ENCODE measurements around the gene SRGAP1.

SRGAP1 gene

GRCh38 chr12:63862187-63862968, 17.9 kb downstream of the SRGAP1 start:
- no peak for TF ChIP-seq CTCF (IDR thresholded peaks at IDR 0.05; ENCODE audit: control extremely low read depth, extremely low read depth, low read depth, missing control alignments)
- POLR2A ChIA-PET = no interaction called here
- CTCF ChIA-PET = interaction anchor here (1.3 kb wide), 1 partner anchor 18 kb away, joined by 3 read pairs; the partner anchor contains the start of gene SRGAP1
- no peak for DNase-seq (ENCODE audit: extremely low spot score)

DNA sequence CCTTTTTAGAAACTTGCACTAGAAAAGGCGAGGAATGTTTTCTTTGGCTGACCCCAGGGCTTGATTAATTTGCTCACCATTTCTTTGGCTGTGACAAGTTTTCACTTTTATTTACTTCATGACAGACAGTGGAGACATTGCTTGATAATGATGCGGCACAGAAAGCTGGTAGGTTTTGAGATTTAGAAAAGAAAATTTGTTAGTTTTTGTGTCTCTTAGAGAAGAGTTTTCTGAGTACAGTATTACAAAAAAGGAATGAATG, 18.4 kb downstream of the SRGAP1 start:
- TF ChIP-seq CTCF (IDR thresholded peaks at IDR 0.05; ENCODE audit: control extremely low read depth, extremely low read depth, low read depth, missing control alignments) = no peak
- DNase-seq (ENCODE audit: extremely low spot score) = no peak
- CTCF ChIA-PET = no interaction called here
- POLR2A ChIA-PET = no interaction called here

DNA sequence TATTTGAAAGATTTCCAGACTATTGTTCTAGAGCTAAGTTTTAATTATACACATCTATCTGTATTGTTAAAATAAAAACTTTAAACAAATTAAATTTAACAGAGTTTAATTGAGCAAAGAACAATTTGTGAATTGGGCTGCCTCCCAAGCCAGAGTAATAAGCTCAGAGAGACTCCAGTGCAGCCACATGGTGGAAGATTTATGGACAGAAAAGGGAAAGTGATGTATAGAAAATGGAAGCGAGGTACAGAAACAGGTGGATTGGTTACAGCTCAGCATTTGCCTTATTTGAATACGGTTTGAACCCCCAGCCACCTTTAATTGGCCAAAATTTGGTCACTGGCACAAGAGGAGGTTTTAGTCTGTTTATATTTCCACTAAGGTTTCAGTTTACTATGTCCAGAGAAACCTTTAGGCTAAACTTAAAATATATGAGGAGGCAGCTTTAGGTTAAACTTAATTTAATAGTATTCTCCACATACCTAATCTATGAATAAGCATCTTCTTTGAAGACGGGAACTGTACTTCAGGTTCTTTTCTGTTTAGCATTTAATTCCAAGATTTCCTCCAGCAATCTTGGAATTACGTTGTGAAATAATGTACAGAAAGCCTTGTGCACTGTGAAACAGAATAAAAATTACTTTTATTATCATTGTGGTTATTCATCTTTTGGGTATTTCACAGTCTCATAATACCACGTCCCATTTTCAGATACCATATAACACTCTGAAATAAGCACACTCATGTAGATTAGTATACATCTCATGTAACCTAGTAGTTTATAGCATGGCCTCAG, 19.4 kb downstream of the SRGAP1 start:
- TF ChIP-seq CTCF (IDR thresholded peaks at IDR 0.05; ENCODE audit: control extremely low read depth, extremely low read depth, low read depth, missing control alignments) = no peak
- DNase-seq (ENCODE audit: extremely low spot score) = no peak
- ChIA-PET POLR2A (no interaction called here), CTCF (interaction anchor here (1.7 kb wide), 1 partner anchor 11 kb away, joined by 5 read pairs; no protein-coding TSS in a partner anchor)

DNA sequence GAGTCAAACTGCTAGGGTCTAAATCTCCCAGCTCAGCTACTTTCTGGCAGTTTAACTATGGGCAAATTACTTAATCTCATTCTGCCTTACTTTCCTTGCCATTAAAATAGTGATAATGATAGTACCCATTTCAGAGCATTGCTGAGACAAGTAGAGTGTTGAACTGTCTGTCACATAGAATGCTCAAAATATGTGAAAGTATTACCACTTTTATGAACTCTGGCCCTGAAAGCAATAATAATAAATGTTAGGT, 19.9 kb downstream of the SRGAP1 start:
- no peak for TF ChIP-seq CTCF (IDR thresholded peaks at IDR 0.05; ENCODE audit: control extremely low read depth, extremely low read depth, low read depth, missing control alignments)
- ChIA-PET CTCF (interaction anchor here (1.7 kb wide), 1 partner anchor 10 kb away, joined by 5 read pairs; no protein-coding TSS in a partner anchor), POLR2A (no interaction called here)
- DNase-seq (ENCODE audit: extremely low spot score) = no peak

DNA sequence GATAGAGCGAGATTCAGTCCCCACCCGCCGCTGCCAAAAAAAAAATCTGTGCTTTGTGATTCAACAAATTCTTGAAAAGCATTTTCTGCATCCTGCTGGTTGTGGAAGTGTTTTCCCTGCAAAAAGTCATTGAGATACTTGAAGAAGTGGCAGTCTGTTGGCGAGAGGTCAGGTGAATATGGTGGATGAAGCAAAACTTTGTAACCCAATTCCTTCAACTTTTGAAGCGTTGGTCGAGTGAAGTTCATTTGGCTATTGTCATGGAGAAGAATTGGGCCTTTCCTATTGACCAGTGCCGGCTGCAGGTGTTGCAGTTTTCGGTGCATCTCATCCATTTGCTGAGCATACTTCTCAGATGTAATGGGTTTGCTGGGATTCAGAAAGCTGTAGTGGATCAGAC, 20.9 kb downstream of the SRGAP1 start:
- no peak for TF ChIP-seq CTCF (IDR thresholded peaks at IDR 0.05; ENCODE audit: control extremely low read depth, extremely low read depth, low read depth, missing control alignments)
- DNase-seq (ENCODE audit: extremely low spot score) = no peak
- CTCF ChIA-PET = interaction anchor here (0.9 kb wide), 1 partner anchor 13 kb away, joined by 3 read pairs; no protein-coding TSS in a partner anchor
- POLR2A ChIA-PET = no interaction called here

DNA sequence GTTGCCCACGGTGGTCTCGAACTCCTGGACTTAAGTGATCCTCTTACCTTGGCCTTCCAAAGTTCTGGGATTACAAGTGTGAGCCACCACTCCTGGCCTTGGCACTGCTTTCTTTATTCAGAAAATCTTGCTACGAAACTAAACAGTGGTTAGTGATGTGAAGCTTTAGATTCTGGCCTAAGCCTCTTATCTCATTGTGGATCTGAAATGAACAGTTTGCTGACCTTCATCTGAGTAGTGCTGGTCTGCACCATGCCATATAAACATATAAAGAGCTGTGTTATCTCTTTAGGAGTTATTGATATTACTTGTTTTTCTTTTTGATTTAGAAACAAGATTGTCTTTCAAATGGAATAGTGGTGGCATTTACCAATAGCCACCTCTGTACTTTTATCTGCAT, 22.6 kb downstream of the SRGAP1 start:
- ChIA-PET POLR2A (no interaction called here), CTCF (interaction anchor here (1.0 to 1.2 kb wide), 2 partner anchors 11 to 22 kb away, joined by 4 read pairs; no protein-coding TSS in a partner anchor)
- no peak for DNase-seq (ENCODE audit: extremely low spot score)
- TF ChIP-seq CTCF (IDR thresholded peaks at IDR 0.05; ENCODE audit: control extremely low read depth, extremely low read depth, low read depth, missing control alignments) = no peak

Measured in GM10248 (cell line).